PFSK-1 (cell line): ENCODE measurements around the gene GUCY1A1.

Source experiments
- FOXP2 ChIP-seq: optimal IDR thresholded peaks from 2 replicates; pipeline ENCODE3; 2011; ENCODE audit warnings: borderline replicate concordance, control low read depth, inconsistent platforms; ENCODE audit not compliant: insufficient read depth; ENCODE audit errors: extremely low read length, extremely low read depth
- POLR2AphosphoS5 ChIP-seq: IDR thresholded peaks from 2 replicates; pipeline ENCODE4 v1.6.1; 2012; ENCODE audit warnings: low read depth, mild to moderate bottlenecking, control low read depth, low read length, moderate library complexity
- REST ChIP-seq, 2 experiments: IDR thresholded peaks; 2 replicates each; pipeline versions ENCODE4 v1.6.1 to v1.8.0; 2011 to 2012; ENCODE audit warnings: low read depth in 2 of 2, low read length in 2 of 2, control low read depth in 1 of 2, inconsistent platforms in 1 of 2, mild to moderate bottlenecking in 1 of 2, moderate library complexity in 1 of 2; ENCODE audit not compliant: insufficient read depth in 1 of 2
- SIN3A ChIP-seq: IDR thresholded peaks from 2 replicates; pipeline ENCODE4 v1.6.1; 2012; ENCODE audit warnings: mild to moderate bottlenecking, low read length, moderate library complexity, borderline replicate concordance; ENCODE audit not compliant: insufficient read depth
- TAF1 ChIP-seq: IDR thresholded peaks from 2 replicates; pipeline ENCODE4 v1.6.1; 2012; ENCODE audit warnings: low read length, control low read depth, borderline replicate concordance; ENCODE audit not compliant: insufficient read depth

GUCY1A1 gene

GRCh38 chr4:155761916-155762315 lies 95.3 kb downstream of the GUCY1A1 start:
- TF ChIP-seq TAF1 (no peak), REST (IDR thresholded peaks at IDR 0.05; ENCODE audit: insufficient read depth in 1 of 2, low read depth in 2 of 2, low read length in 2 of 2) (no peak), FOXP2 (no peak), POLR2AphosphoS5 (no peak), SIN3A (no peak)

GRCh38 chr4:155762334-155762733 lies 95.7 kb downstream of the GUCY1A1 start:
- no peak for TF ChIP-seq TAF1
- TF ChIP-seq SIN3A: no peak
- no peak for TF ChIP-seq POLR2AphosphoS5
- TF ChIP-seq REST (IDR thresholded peaks at IDR 0.05; ENCODE audit: insufficient read depth in 1 of 2, low read depth in 2 of 2, low read length in 2 of 2): no peak
- TF ChIP-seq FOXP2: no peak

GRCh38 chr4:155763551-155763950 lies 96.9 kb downstream of the GUCY1A1 start:
- TF ChIP-seq FOXP2 (no peak), TAF1 (no peak), SIN3A (no peak), POLR2AphosphoS5 (no peak), REST (IDR thresholded peaks at IDR 0.05; ENCODE audit: insufficient read depth in 1 of 2, low read depth in 2 of 2, low read length in 2 of 2) (no peak)

GRCh38 chr4:155765149-155765548 lies 98.5 kb downstream of the GUCY1A1 start:
- TF ChIP-seq FOXP2 (no peak), SIN3A (no peak), TAF1 (no peak), POLR2AphosphoS5 (no peak), REST (IDR thresholded peaks at IDR 0.05; ENCODE audit: insufficient read depth in 1 of 2, low read depth in 2 of 2, low read length in 2 of 2) (no peak)

GRCh38 chr4:155766622-155767021 lies 100.0 kb downstream of the GUCY1A1 start:
- TF ChIP-seq REST (IDR thresholded peaks at IDR 0.05; ENCODE audit: insufficient read depth in 1 of 2, low read depth in 2 of 2, low read length in 2 of 2) (no peak), POLR2AphosphoS5 (no peak), SIN3A (no peak), TAF1 (no peak), FOXP2 (no peak)
